A375 (cell line): ENCODE measurements around the gene CCDC43. TPM values are rescaled to one million over a fixed set of nuclear protein-coding genes. Genes with fewer than 3 reads are reported as not detected.

Experiments used
- small RNA-seq: library from RNA; depleted of rRNA; stranded (forward); fragments of <200 nt; gene quantifications from one replicate; pipeline ENCODE3, GENCODE V24; 2014
- total RNA-seq: library from RNA; depleted of rRNA; stranded (reverse); fragments of >200 nt; shearing (Covaris generic); gene quantifications from 2 replicates; pipeline ENCODE4 v1.2.3, GENCODE V29; 2014; rRNA removed

Gene CCDC43, protein sequence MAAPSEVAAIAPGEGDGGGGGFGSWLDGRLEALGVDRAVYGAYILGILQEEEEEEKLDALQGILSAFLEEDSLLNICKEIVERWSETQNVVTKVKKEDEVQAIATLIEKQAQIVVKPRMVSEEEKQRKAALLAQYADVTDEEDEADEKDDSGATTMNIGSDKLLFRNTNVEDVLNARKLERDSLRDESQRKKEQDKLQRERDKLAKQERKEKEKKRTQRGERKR
- total RNA-seq, result 28.9 and 39.1 TPM in 2 replicates

DNA sequence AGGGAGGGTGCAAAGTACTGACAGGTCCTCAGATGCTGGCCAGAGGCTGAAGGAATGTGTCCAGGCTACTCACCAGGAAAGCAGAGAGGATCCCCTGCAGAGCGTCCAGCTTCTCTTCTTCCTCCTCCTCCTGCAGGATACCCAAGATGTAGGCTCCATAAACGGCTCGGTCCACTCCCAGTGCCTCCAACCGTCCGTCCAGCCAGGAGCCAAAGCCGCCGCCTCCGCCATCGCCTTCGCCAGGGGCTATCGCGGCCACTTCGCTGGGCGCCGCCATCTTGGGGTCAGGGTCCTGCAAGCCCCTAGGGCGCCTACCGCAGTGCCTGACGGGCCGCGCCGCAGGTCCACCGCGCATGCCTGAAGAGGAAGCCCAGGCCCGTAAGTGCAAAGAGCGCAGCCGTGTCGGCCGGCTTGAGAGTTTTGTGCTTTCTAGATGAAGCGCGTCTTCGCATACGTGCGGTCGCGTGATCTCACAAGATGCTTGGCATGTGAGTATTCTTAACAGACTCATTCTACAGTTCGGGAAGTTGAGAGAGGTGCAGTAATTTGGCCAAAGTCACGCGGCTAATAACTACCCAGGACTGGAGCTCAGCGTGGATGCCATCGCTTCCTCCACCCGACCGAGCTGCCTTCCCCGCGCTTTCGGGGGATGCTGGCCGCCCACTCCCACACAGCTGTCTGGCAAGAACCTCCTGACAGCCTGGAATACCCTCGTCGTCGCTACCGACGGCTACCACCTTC, at the start of gene CCDC43:
Gene CCDC43 (minus strand): TSS at position 300 of the 741 bp plus-strand sequence. CDS start 23 bp downstream, at position 277.

DNA sequence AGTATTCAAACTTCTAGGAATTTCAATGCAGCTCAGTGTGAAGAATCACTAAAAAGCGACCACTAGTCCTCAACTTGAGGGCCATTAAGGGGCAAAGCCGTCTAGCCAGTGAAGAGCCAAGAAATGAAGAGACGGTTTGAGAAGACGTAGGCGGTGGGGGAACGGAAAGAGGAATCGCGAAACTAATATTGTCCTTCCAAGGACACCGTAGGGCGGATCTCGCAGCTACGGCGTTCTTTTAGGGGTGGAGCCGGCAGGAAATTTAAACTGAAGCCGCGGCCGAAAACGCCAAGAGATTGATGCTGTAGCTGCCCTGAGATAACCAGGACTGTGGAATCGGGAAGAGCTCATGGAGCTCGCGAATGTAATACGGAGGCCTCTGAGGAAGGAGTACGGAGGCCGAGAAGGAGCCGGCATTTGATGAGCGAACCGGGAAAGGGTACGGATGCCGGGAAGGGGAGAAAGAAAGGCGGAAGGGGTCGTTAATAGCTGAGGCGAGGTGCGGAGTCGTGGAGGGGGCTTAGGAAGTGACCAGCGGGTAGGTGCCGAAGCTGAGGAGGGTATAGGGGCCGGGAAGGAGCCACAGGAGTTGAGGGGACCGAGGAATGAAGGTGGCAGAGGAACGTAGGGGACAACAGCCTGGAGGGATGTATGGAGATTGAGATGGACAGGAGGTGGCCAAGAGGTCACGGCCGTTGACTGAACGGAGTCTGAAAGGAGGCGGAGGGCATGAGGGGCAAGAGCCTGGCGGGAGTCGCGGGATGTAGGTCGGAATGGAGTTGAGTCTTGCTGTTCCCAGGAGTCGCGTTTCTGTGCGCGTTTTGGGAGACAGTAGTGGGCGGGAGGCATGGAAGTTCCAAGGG, 19.1 kb upstream of the CCDC43 start, which contains the start of gene DBF4B:
Gene DBF4B (plus strand): TSS at position 265 of the 863 bp plus-strand sequence. CDS start 156 bp downstream, at position 421.

DNA sequence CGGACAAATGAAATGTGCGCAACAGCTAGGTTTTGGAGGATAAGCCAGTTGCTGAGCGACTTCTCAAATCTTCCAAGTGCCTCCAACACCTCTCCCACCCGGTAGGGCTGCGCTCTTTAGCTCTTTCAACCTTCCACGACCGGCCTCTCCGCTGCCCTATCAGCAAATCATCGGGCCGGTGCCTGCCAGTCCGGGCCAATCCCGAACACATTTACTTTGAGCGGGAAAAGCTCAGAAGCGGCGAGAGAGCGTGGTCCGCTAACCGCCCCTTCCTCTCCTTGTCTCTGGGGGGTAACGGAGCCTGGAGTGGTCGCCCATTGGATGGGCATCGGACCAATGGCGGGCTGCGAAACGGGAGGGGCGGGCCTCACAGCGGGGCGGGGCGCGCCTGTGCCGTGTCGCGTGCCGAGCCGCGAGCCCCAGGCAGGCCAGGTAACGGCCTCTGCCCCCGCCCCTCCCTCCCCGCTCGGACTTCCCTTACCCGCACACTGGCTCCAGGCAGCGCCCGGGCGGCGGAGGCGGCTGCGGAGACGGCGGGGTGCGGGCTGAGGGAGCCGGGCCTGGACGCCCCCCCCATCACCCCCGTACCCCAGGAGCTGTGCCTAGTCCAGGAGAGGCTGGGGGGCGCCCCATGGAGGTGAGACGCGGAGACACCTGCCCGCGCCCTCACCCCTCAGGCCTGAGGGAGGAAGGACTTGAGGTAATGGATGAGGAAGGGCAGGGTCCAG, 33.4 kb downstream of the CCDC43 start, which contains the start of gene MEIOC:
Gene MEIOC (plus strand): TSS at position 486 of the 728 bp plus-strand sequence. CDS start 146 bp downstream, at position 632.

Small RNA genes lying within 50 kb of the gene (small RNA-seq; reads per million reads assigned to genes)
- not detected for gene RN7SL819P
- gene SMCO4P1, result not detected

Other genes with a start within 250 kb of the CCDC43 start
- 18.9 and 23.3 TPM in 2 replicates for gene GPATCH8, start 186.4 kb downstream of the CCDC43 start, total RNA-seq
- 7.5 and 10.3 TPM in 2 replicates for gene FZD2, start 132.3 kb downstream of the CCDC43 start, total RNA-seq
- gene MEIOC, start 33.3 kb downstream of the CCDC43 start, total RNA-seq, result not detected in 2 replicates
- gene DBF4B, start 18.9 kb upstream of the CCDC43 start, total RNA-seq, result 10.3 and 11.7 TPM in 2 replicates
- gene ADAM11, start 69.2 kb upstream of the CCDC43 start, total RNA-seq, result 2.8 and 7.4 TPM in 2 replicates
- 24.3 and 26.5 TPM in 2 replicates for gene GJC1, start 140.5 kb upstream of the CCDC43 start, total RNA-seq
- gene HIGD1B, start 158.1 kb upstream of the CCDC43 start, total RNA-seq, result not detected in 2 replicates
- gene EFTUD2, start 209.7 kb upstream of the CCDC43 start, total RNA-seq, result 160 and 181 TPM in 2 replicates
- 0.03 and 0.23 TPM in 2 replicates for gene GFAP, start 225.7 kb upstream of the CCDC43 start, total RNA-seq